Lower lobe of right lung (tissue), 2 donors: ENCODE data around the gene FUS. TPM values are rescaled to one million over a fixed set of nuclear protein-coding genes. Genes with fewer than 3 reads are reported as not detected.
"Not testable (repeated sequence)": the region's sequence is repeated elsewhere in the genome, so short reads cannot be mapped to it uniquely, and the experiment has no call there.

Experiments
- ATAC-seq, 2 donors: fragments of 200-7000 bp; cut with Tn5 transposase; one replicate each; pipeline ENCODE4 v1.9.1; 2020 to 2022; ENCODE audit warnings: mild to moderate bottlenecking in 2 of 2, moderate library complexity in 2 of 2
- DNase-seq: peaks from one replicate; pipeline ENCODE4 v3.0.0-alpha.2; 2020
- H3K27ac ChIP-seq: fragments of 200-600 bp; one replicate; pipeline ENCODE4 v1.8.0; 2022
- H3K27me3 ChIP-seq: fragments of 200-600 bp; one replicate; pipeline ENCODE4 v1.8.0; 2022; ENCODE audit warnings: low read depth
- H3K36me3 ChIP-seq: fragments of 200-600 bp; one replicate; pipeline ENCODE4 v1.8.0; 2022; ENCODE audit warnings: mild to moderate bottlenecking
- H3K4me1 ChIP-seq: fragments of 200-600 bp; one replicate; pipeline ENCODE4 v1.8.0; 2022
- H3K4me3 ChIP-seq: fragments of 200-600 bp; one replicate; pipeline ENCODE4 v1.8.0; 2022; ENCODE audit warnings: mild to moderate bottlenecking
- H3K9me3 ChIP-seq: fragments of 200-600 bp; one replicate; pipeline ENCODE4 v1.8.0; 2022
- intact Hi-C: fragments of 100-400 bp; cut with DNase I; formaldehyde crosslinking; loops from one replicate; pipeline ENCODE4 v1.11.0; 2022
- total RNA-seq: library from RNA; stranded (reverse); fragmentation: NEBNext Ultra II Directional; extraction: Animal tissue kit (Norgen Biotek cat#: 25700); gene quantifications from one replicate; pipeline ENCODE4 v1.2.1, GENCODE V29; 2021
- TF ChIP-seq, protein P1 (sequence below): fragments of 200-600 bp; IDR thresholded peaks from one replicate; pipeline ENCODE4 v1.8.0; 2022; ENCODE audit warnings: antibody characterized with exemption, mild to moderate bottlenecking
- donor health status: DM: no; HTN: yes; CAD: no; lungs with severe emphysema.

The FUS gene
- total RNA-seq, 1 donor from 2014 or later: 179 TPM

DNA sequence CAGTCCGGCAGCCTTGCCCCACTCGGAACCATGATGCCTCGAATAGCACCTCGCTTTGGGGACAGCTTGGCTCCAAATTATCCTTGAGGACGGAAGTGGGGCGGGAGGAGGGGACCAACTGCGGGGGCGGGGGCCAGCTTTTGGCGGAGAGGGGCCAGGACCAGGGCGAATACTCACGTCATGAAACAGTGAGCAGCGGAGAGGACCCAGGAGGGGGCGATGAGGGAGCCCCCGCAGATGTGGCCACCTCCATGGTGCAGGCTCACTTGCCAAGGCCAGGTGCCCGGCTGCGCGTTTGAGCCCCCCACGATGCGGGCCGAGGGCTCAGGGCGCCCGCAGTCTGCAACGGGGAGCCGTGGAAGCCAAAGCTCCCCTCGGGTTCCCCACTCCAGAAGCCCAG, 31.0 kb upstream of the FUS start:
- Histone ChIP-seq H3K4me3 (no peak overlapping the region), H3K27me3 (peaks cover 8% of the 10 kb centered on the region), H3K36me3 (no peaks in the 10 kb centered on the region), H3K27ac (no peak overlapping the region), H3K9me3 (no peaks in the 10 kb centered on the region), H3K4me1 (no peaks in the 10 kb centered on the region)
- TF ChIP-seq, protein P1, sequence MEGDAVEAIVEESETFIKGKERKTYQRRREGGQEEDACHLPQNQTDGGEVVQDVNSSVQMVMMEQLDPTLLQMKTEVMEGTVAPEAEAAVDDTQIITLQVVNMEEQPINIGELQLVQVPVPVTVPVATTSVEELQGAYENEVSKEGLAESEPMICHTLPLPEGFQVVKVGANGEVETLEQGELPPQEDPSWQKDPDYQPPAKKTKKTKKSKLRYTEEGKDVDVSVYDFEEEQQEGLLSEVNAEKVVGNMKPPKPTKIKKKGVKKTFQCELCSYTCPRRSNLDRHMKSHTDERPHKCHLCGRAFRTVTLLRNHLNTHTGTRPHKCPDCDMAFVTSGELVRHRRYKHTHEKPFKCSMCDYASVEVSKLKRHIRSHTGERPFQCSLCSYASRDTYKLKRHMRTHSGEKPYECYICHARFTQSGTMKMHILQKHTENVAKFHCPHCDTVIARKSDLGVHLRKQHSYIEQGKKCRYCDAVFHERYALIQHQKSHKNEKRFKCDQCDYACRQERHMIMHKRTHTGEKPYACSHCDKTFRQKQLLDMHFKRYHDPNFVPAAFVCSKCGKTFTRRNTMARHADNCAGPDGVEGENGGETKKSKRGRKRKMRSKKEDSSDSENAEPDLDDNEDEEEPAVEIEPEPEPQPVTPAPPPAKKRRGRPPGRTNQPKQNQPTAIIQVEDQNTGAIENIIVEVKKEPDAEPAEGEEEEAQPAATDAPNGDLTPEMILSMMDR: no peak
- DNase-seq: no peak
- ATAC-seq: no peak
- intact Hi-C loops: no loop called here

DNA sequence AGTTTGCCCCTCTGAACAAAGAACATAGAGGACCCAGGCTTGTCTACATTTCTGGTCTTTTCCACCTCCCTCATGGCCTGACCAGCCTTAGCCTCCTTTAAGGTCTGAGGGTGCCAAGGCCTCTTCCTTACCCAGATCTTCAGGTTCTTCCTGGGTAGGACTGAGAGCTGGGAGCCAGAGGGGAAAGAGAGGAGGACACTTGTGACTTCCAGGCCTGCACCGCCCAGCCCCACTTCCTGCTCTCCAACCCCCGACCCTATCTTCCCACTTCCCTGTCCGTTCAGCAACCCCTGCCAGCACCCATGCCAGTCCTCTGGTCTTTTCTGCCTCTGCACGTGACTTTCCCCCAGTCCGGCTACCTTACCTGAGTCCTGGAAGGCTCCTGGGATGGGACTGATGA, 30.6 kb upstream of the FUS start:
- Histone ChIP-seq H3K4me1 (no peaks in the 10 kb centered on the region), H3K4me3 (no peak overlapping the region), H3K9me3 (no peaks in the 10 kb centered on the region), H3K27me3 (peaks cover 8% of the 10 kb centered on the region), H3K27ac (no peak overlapping the region), H3K36me3 (no peaks in the 10 kb centered on the region)
- ATAC-seq: no peak
- DNase-seq: no peak
- TF ChIP-seq, protein P1: no peak
- intact Hi-C loops: no loop called here

DNA sequence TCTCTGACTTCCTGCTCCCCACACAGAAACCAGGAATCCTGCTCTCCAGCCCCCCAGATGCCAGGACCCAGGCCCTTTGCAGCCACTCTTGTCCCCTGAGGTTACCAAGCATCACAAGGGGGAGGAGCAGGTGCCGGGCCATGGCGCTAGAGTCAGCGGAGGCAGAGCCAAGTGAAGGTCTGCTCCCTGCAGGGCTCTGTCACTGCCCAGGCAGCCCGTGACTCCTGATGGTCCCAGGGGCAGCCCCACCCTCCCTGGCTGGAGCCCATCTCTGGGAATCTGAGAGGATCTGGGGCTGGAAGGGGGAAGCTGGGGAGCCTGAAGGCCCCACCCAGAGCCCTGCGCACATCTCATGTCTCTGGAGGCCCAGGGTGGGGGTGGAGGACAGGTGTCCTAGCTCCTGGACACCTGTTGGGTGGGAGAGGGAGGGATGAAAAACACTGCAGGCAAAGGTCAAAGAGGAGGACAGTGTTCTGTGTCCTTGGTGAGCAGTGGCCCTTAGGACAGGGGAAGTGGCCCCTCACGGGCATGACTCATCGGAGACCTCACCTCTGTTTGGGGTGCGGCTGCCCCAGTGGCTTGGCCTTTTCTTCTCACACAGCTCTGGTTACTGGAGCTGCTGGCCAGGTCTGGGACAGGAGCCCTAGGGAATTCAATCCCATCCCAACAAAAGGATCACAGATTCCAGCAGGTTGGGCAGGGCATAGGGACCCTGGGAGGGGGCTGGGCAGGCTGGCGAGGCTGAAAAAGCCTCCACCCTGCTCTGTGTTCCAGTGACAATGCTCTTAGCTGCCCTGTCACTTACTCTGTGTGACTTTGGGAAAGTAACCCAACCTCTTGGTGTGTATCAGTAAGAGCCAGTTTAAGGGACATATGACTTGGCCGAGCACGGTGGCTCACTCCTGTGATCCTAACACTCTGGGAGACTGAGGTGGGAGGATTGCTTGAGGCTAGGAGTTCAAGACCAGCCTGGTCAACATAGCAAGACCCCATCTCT, 29.7 kb upstream of the FUS start, which contains the start of gene PRSS36:
Gene PRSS36, minus strand, starts transcription at position 173 of the 997 bp plus-strand sequence. Its CDS starts 31 bp downstream, at position 142.
- TF ChIP-seq, protein P1: no peak
- H3K4me3 ChIP-seq: no peak within 1 kb of the TSS
- ATAC-seq (no peak), DNase-seq (no peak)
- peaks cover 8% of the 10 kb centered on the region for H3K27me3 ChIP-seq
- intact Hi-C loops: no loop called here
- H3K9me3 ChIP-seq: no peaks in the 10 kb centered on the region
- H3K27ac ChIP-seq: no peak within 1 kb of the TSS
- no peaks in the 10 kb centered on the region for H3K4me1 ChIP-seq
- H3K36me3 ChIP-seq: no peaks in the 10 kb centered on the region

DNA sequence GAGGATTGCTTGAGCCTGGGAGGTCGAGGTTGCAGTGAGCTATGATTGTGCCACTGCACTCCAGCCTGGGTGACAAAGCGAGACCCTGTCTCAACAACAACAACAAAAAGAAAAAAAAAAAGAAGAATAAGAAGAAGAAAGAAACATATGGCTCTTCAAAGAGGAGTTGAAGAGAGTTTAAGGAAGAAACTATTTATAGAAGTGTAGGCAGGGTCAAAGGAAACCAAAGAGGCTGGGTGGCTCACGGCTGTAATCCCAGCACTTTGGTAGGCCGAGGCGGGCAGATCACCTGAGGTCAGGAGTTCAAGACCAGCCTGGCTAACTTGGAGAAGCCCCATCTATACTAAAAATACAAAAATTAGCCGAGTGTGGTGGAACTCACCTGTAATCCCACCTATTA, 29.0 kb upstream of the FUS start:
- intact Hi-C loops, H3K36me3 ChIP-seq, H3K9me3 ChIP-seq, H3K4me1 ChIP-seq, H3K4me3 ChIP-seq, DNase-seq, H3K27me3 ChIP-seq, ATAC-seq, H3K27ac ChIP-seq: not testable (repeated sequence)

DNA sequence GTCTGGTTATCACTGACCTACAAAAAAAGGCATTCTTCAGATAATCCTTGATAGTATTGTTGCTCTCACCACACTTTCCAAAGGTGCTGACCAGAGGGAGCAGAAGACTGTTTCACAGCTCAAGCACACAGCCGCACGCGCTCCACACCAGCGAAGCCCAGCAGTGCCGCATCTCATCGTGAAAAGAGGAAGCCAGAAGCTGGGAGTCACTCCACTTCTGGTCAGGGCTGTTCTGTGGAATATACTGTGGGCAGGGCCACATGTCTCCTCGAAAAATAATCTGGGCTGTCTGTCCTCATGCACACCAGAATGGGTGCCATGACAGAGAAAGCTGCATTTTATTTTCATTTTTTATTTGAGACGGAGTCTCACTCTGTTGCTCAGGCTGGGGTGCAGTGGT, 22.8 kb upstream of the FUS start:
- ATAC-seq (peak; percentile 59 to 65), DNase-seq (peak; percentile 70)
- intact Hi-C loops: no loop called here
- H3K27ac ChIP-seq: no peak overlapping the region
- H3K9me3 ChIP-seq: no peaks in the 10 kb centered on the region
- no peaks in the 10 kb centered on the region for H3K4me1 ChIP-seq
- no peak overlapping the region for H3K4me3 ChIP-seq
- TF ChIP-seq, protein P1: no peak
- H3K36me3 ChIP-seq: no peaks in the 10 kb centered on the region
- H3K27me3 ChIP-seq: no peaks in the 10 kb centered on the region

DNA sequence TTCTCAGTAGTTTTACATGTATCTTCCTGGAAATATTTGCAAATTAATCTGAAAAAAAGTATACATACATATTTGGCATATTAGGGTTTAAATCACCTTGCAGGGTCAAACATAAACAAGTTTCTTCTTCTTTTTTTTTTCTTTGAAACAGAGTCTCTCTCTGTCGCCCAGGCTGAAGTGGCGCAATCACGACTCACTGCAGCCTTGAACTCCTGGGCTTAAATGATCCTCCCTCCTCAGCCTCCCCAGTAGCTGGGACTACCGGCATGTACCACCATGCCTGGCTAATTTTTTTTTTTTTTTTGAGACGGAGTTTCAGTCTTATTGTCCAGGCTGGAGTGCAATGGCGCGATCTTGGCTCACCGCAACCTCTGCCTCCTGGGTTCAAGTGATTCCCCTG, 12.6 kb upstream of the FUS start:
- Histone ChIP-seq H3K36me3 (no peaks in the 10 kb centered on the region), H3K27ac (no peak overlapping the region), H3K4me3 (no peak overlapping the region), H3K27me3 (no peaks in the 10 kb centered on the region), H3K4me1 (no peaks in the 10 kb centered on the region), H3K9me3 (no peaks in the 10 kb centered on the region)
- no peak for ATAC-seq
- TF ChIP-seq, protein P1: no peak
- DNase-seq: no peak
- intact Hi-C loops: no loop called here
